HG02623 (cell line): ENCODE data around the gene SGTA.

Source experiments
- ATAC-seq: cut with Tn5 transposase; IDR thresholded peaks from one replicate; pipeline ENCODE4 v1.9.1; 2021; ENCODE audit warnings: moderate library complexity; ENCODE audit not compliant: unreplicated experiment

The SGTA gene

DNA sequence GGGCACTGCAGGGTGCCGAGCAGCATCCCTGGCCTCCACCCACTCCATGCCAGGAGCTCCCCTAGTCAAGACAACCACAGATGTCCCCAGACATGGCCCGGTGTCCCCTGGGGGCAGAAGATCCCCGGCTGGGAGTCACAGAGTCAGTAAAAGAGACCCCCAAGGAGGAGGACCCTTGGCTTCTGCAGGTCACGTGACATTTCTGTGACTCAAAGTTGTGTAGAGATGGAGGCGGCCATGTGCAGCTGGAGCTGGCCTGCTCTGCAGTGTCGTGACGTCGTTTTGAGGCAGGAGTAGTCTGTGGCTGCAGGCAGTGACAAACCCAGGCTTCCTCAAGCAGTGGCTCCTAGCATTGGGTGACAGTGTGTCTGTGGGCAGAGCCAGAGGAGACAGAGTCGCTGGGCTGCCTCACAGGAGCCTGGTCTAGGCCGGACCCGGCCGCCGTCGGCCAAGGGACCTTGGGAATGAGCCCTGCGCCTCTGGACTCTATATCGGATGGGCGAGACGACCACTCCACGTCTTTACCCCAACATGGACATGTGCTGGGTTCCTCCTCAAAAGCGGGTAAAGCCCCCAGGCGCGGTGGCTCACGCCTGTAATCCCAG, 54.2 kb downstream of the SGTA start:
- ATAC-seq = no peak

DNA sequence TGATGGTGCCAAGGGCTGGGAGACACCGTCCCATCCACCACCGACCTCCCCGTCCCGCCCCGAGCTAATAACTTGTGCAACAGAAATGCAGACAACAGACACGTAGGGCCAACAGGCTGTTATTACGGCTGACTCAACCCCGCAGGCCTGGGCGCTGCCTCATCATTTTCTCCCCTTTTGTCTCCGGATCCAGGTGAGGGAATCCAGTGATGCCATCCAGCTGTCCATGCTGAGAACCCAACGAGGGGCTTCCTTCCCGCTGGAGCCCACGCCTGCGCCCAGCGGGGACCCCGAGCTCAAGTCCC, 55.5 kb downstream of the SGTA start:
- ATAC-seq = no peak

DNA sequence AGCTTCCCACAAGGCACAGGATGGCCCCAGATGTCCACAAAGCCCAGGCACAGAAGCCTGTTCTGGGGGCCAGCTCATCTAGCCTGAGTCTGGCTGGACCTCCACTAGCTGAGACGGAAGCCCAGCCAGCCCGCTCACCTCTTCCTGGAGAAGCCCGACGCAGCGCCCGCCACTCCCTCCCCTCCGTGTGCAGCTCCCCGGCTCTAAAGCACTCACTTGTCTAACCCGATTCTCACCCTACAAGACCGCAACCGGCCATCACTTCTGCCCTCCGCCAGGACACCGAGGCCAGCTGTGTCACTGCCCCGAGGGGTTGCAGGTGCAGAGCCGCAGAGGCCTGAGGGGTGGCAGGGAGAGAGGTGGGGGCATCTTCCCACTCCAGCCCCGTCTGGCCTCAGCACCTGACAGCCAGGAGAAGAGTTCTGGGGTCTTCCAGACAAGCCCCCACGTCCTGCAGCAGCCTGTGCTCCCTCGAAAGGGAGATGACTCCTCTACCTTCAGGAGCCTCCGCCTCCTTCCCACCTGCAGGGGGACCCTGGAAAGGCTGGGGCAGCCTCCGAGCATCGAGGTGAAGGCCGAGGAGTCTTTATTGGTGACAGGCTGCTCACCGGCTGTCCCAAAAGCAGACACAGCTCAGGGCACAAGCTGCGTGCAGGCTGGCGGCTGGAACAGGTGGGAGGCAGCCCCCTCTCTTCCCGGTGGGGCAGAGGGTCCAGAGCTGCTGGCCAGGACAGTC, 56.0 kb downstream of the SGTA start:
- ATAC-seq = no peak

DNA sequence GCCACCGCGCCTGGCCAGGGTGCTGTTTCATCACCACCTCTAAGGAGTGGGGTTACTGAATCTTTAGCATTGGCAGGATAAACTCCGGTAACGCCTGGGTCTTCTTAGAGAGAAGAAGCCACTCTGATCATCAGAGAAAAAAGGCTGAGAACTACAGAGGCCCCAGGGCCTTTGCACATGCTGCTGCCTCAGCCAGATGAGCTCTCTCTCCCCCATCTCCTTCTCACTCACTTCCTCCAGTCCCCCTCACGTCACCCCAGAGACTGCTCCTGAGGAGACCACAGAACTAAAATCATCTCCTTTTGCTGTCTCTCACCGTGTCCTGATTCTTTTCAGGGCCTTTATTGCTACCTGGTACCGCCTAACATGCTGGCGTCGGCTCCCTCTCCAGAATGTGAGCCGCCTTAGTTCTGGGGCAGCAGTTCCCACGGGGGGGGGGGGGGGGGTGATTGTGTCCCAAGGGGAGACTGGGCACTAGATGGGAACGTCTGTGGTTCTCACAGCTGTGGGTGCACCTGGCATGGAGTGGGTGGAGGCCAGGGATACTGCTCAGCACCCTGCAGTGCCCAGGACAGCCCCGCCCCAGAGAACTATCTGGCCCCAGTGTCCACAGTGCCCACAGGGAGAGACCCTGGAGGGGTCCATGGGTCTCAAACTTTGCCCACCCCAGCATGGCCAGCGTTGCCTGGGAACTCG, 56.8 kb downstream of the SGTA start:
- no peak for ATAC-seq

DNA sequence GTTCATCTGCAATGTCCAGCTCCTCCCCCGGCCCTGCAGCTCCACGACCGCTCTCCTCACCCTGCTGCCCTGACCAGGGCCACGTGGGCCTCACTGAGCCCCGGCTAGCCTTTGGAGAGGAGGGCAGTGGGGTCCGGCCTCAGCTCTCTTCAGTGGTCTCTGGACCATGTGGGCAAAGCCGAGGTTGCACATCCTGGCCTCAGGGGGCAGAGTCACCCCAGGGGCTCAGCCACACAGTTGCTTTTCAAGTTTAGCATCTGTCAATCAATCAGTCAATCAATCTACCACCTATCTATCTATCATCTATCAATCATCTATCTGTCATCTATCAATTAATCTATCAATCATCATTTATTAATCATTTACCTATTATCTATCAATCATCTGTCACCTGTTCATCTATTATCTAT, 58.9 kb downstream of the SGTA start:
- ATAC-seq = no peak

DNA sequence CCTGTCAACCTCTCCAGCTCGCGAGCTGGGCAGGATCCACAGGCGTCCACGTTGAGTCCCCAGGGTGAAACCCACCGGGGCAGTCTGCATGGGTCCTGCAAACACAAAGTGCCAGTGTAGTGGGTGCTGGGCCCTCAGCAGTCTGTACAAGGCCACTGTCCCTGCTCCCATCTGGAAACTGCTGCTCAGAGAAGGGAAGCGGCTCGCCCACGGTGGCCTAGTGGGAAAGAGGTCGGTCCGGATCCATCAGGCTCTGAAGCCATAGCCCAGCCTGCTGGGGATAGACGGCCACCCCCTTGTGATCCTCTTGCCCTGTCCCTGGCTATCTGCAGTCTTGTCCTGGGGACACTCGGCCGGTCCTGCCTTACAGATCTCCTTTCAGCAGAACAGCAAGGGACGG, 59.3 kb downstream of the SGTA start:
- ATAC-seq = no peak

DNA sequence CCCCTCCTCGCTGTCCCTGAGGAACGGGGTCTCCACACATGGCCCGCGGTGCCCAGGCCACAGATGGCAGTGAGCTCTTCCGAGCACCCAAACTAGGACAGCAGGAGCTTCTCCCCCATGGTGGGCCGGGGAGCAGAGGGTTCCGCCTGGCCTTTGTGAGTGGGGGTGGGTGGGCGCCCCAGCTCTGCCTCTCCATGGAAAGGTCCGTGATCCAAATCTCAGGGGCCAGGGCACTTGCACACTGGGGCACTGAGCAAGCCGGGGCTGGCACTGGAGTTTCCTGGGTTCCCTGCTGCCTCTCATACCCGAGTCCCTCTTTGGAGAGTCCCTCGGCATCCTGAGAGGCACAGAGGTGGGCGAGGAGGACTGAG, 59.7 kb downstream of the SGTA start:
- no peak for ATAC-seq

DNA sequence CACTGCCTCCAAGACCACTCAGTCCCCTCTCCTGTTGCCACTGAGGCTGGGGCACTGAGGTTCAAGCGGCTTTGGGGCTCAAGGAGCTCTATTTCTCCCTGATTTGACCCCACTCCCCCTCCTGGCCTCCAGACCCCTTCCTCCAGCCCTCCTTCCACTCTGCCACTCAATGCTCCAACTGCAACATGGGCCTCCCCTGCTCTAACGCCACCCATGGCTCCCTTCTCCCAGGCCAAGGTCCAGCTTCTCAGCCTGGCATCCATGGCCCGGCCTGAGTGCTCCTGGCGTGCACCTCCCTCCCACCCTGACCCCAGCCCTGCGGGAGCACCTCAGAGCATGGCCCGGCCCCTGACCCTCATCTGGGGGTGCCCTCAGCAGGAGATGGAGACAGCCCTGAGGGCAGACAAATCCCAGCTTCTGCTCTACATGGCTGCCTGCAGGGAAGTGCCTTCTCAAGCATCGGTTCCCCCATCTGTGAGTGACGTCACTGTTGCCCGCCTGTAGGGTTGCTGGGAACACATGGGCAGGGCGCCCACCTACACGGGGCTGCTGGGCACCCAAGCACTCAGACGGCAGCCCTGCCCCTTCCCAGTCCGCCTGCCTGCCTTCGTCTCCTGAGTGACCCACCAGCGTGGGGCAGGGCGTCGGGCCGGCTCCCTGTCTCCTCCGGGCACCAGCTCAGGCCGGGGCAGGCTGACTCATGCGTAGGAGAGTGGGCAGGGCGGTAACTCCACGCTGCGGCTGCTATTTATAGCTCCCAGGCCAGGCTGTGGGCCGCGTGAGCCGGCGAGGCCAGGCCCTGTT, 60.3 kb downstream of the SGTA start:
- ATAC-seq = no peak

DNA sequence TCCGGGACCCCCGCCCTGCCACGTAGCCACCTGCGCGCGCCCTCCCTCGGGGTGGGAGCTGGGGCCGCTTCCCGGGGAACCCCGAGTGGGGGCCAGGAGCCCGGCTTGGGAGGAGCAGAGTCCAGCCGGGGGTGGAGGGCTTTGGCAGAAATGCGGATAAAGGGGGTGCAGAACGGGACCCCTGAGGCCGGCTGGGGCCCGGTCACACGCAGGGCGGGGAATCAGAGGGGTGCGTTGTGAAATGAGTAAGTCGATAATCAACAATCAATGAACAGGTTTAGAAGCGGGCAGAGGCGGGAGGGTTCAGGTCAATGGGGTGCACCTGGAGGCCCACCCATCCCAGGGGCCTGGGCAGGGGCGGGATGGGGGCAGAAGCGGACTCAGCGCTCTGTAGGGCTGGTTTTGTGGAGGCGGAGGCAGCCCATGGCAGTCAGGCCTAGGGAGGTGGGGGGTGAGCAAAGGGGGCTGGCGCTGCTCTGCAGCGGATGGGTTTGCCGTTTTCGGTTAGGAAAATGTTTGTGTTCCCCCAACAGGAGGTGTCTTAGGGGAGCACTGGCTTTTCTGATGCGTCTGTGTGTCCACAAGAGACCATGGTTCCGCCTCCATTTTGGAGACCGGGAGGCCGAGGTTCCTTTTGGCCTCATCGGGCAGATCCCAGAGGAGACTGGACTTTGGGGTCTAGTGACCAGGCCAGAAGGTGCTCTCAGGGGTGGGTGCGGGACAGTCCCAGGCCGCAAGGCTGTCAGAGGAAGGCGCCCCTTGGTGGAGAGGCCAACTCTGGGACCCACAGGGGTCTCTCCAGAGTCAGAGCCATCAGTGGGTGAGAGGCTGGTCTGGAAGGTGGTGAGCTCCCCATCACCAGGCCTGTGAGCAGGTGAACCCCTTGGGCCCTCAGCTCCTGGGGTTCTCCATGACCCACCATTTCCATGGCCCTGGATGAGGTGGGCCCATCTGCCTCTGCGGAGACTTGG, 61.2 kb downstream of the SGTA start:
- ATAC-seq = no peak

DNA sequence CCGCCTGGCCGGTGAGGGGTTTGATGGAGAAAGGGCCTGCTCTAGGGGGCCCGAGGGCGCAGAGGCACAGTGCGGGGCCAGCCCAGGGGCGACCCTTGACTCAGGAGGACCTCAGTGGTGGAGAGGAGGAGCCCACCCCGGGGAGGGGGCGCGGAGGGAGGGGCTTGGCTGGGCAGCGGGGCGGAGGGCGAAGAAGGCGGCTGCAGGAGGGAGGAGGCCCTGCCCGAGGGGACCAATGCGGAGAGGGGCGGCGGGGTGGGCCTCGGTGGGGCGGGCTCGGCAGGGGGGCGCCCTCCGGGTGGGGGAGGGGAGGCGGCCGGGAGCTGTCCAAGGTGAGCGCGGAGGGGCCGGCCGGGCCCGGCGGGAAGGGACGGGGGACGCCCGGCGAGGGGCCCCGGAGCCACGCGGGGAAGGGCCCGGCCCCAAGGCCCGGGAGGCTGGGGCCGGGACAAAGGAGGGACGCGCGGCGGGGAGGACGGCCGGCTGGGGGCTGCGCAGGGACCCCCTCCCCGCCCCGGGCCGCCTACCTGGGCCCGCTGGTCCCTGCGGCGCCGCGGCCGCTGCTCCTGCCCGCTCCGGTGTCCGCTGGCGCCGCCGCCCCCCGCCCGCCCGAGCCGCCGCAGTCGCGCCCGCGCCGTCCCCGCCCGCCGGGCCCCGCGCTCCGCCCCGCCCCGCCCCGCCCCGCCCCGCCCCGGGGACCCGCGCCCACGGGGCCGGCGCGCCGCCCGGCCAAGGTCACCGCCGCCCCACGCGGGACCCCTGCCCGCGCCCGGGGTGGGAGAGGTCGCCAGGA, 62.1 kb downstream of the SGTA start, which contains the start of gene DIRAS1:
DIRAS1 (minus strand) TSS at position 596 of the 793 bp plus-strand sequence. CDS start 3,566 bp downstream, outside the sequence.
- ATAC-seq = no peak

DNA sequence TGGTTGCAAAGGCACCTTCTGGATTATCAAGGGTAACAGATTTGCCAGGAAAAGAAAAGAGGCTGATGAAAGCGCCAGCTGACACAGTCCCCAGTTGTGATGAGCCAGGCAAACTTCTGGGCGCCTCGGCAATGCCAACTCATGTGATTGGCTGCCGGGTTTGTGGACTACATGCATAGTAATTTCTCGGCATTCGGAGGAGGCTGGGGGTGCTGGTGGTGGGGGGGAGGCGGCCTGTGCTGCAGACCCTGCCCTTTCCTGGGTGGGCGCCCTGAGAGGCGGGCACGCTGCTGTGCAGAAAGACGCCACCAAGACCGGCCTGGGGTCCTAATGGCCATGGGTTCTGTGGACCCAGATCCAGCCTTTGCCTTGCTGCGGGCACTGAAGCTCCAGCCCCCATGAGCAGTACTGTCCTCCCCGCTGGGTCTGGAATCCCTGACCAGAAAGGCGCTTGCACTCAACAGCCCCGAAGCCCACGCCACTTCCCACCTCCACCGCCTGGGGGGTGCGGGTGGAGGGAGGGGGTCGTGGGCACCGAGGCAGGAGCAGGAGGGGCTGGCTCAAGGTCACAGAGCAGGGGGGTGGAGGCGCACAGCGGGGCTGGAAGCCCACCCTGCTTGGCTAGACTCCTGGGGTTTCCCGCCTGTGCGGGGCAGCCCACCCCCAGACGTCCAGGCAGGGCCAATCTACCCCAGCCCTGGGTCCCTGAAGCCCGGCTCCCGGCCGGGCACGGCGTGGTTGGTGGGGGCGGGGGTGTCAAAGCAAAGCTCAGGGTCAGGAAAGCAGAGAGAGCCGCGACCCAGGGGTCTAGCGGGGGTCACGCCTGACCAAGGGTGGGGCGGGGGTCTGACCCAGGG, 62.9 kb downstream of the SGTA start:
- no peak for ATAC-seq

DNA sequence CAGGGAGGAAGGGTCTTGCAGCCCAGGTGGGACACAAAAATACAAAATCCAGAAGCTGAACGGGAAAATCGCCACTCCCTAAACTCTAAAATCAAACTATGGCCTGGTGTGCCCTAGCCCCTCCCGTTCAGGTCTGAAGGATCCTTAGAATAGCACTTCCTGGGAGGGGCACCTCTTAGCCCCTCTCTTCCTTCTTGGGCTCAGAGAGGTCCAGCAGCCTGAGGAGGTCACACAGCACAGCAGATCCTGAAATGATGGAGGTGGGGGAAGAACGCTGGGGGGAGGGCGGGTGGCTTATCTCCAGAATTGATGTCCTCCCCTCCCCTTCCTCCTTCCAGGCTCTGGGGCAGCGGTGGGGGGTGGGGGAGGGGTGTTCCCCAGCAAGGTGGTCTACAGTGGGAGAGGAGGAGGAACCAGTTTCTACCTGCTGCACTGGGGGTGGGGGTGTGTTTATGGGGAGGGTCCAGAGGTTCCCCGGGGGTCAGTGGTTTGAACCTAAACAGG, 63.8 kb downstream of the SGTA start:
- no peak for ATAC-seq

DNA sequence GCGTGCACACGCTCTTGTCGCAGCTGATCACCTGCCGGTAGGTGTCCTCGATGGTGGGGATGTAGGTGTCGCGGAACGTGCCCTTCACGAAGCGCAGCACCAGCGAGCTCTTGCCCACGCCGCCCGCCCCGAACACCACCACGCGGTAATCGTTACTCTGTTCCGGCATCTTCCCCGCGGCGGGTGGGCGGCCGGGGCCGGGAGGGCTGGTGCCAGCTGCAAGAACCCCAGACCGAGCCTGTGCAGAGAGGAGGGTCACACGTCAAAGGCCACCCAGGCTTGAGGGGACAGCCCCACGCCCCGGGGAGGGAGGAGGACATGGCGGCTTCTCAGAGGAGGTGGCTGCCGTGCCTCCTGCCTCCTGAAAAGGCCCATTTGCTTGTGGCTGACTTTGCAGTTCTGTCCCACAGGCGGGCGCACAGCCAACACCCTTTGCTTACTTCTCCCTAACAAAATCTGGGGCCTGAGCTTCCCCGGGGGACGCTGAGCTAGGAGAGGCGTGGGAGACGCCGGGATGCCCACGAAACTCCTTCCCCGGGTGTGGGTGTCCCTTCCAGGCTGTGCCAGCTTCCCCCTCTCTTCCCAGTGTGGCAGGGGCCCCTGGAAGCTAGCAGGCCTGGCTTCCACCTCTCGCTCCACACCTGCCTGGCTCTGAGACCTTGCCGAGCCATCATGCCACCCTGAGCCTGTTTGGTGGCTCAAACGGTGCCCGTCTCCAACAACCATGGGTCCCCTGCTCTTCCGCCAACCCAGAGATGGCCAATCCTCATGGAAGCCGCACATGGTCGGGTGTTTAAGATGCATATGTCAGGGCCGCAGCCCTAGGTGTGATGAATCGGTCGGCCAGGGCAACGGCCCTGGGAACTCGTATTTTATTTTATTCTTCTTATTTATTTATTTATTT, 65.2 kb downstream of the SGTA start:
- no peak for ATAC-seq

DNA sequence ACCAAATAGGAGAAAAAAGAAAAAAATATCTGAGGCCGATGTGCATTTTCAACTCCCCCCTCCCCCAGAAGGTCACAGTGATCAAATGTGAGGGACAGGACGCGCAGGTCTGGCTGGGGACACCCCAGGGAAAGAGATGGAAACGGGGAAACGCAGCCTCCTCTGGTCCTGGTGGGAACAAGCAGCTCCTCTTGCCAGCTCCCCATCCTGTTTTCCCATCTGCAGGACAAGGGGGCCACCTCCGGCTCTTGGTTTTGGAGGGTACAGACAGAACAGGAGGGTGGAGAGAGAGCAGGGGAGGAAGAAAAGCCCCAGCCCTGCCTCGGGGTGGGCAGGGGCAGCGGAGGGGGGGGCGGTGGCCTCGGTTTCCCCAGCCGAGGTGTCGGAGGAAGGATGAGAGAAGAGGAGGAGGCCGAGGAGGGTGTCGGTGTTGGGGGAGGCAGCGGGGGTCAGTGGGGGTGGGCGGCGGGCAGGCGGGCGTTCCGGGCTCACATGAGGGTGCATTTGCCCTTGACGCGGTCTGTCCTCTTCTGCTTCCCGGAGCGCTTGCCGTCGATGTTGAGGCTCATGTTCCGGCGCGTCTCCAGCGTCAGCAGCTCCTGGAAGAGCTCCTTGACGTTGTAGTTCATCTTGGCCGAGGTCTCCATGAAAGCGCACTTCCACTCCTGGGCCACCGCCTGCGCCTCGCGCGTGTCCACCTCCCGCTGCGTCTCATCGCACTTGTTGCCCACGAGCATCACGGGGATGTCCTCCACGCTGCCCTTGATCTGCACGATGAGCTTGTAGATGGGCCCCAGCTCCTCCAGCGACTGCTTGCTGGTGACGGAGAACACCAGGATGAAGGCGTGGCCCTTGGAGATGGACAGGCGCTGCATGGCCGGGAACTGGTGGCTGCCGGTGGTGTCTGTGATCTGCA, 66.1 kb downstream of the SGTA start:
- ATAC-seq = no peak

DNA sequence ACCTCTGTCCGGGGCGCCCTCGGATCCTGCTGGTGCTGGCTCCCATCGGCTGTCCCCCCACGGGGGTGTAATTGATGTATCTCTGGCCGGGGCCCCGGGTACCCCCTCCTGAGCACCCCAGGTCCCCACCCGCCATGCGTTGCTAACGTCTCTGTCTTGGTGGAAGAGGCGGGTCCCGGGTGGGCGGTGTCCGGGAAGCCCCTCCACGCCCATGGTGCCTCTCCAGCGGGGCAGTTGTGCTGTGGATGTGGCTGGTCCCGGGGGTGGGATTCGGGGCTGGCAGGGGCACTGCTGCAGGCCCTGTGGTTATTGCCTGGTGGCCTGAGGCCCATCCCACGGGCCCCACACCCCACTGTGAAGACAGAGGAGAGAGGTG, 66.8 kb downstream of the SGTA start:
- no peak for ATAC-seq

DNA sequence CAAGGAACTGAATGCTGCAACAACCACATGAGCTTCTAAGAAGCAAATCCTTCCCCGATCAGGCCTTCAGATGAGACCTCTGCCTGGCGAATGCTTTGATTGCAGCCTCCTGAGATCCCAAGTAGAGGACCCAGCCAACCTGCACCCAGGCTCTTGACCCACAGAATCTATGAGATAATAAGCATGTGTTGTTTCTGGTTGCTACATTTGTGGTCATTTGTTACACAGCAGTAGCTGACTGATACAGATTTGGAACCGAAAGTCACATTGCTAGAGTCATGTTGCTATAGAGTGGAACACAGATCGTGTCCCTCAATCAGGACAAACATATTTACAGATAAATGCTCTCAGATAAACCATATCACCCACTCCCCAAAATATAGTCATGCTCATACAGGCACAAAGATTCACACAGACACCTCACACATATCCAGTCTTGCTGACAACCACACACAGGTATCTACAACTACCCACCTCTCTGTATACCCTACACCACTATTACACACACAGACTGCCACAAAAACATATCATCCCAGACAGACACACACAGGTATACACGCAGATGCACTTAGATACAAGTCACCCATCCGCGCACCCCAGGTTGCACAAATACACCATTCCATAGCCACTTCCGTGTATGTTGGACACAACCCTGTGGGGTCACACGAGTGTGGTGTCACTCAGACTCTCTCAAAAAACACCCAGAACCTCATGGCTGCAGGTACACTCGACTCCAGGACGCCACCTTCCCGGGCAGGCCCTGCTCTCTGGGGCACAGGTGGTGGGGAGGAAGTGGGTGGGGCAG, 67.4 kb downstream of the SGTA start:
- no peak for ATAC-seq
